Measurements from ENCODE around the gene ICAM3. TPM values are rescaled to one million over a fixed set of nuclear protein-coding genes. Genes with fewer than 3 reads are reported as not detected.

Gene ICAM3
- total RNA-seq, 1 experiment from 2014 or later = 8.3 TPM

DNA sequence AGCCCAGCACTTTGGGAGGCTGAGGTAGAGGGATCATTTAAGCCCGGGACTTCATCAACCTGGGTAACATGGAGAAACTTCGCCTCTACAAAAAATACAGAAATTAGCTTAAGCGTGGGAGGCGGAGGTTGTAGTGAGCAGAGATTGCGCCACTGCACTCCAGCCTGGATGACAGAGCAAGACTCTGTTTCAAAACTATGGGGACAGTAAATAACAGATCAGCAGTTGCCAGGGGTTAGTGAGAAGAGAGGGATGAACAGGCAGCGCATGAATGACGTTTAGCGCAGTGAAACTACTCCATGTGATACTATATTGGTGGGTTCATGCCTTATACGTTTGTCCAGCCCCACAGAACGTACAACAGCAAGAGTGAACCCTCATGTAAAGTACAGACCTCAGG lies 7.1 kb upstream of the ICAM3 start (continued):
- no peak for TF ChIP-seq SP1 (IDR thresholded peaks at IDR 0.05; ENCODE audit: low read depth)
- TF ChIP-seq SRF (IDR thresholded peaks at IDR 0.05; ENCODE audit: low read depth) = no peak
- TF ChIP-seq, protein P1, sequence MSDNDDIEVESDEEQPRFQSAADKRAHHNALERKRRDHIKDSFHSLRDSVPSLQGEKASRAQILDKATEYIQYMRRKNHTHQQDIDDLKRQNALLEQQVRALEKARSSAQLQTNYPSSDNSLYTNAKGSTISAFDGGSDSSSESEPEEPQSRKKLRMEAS (IDR thresholded peaks at IDR 0.05) = no peak
- TF ChIP-seq TCF7L2 (IDR thresholded peaks at IDR 0.05; ENCODE audit: borderline replicate concordance, extremely low read depth, insufficient read depth, insufficient read length) = no peak
- no peak for TF ChIP-seq ELF1 (IDR thresholded peaks at IDR 0.05; ENCODE audit: borderline replicate concordance, low read depth)

DNA sequence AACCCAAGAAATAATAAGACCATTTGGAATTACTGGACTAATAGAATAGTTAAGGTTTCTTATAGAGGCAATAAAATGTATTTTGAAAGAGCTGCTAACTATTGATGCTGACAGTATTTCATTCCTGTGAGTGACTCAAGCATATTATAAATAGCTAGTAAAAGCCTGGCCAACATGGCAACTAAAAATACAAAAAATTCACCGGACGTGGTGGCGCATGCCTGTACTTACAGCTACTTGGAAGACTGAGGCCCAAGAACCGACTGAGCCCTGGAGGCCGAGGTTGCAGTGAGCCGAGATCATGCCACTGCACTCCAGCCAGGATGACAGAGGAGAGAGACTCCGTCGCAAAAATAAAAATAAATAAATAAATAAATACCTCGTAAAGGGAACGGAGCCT lies 5.4 kb upstream of the ICAM3 start:
- Histone ChIP-seq H3K9ac (ENCODE audit: low read length) (no peak overlapping the region), H2AFZ (ENCODE audit: low read depth, low read length, poor library complexity, severe bottlenecking) (no peak overlapping the region), H3K4me3 (replicated peaks in 1 of 2; ENCODE audit: low read depth in 1 of 2, low read length in 2 of 2) (no peak overlapping the region), H3K9me3 (ENCODE audit: control insufficient read depth in 1 of 2, insufficient read depth in 1 of 2, low read depth in 1 of 2, low read length in 2 of 2) (no peaks in the 10 kb centered on the region), H3K36me3 (ENCODE audit: control insufficient read depth in 1 of 2, insufficient read depth in 2 of 2, low read length in 2 of 2) (no peaks in the 10 kb centered on the region), H3K9me2 (ENCODE audit: insufficient read depth) (no peaks in the 10 kb centered on the region), H3K79me2 (ENCODE audit: insufficient read depth, low read length) (no peaks in the 10 kb centered on the region), H3K4me2 (ENCODE audit: low read length) (no peak overlapping the region), H3K27ac (ENCODE audit: low read depth, low read length) (no peak overlapping the region), H3K4me1 (ENCODE audit: control insufficient read depth in 1 of 2, insufficient read depth in 2 of 2, low read length in 2 of 2) (peaks cover 0 to 14% of the 10 kb centered on the region in 2 experiments; a peak in 2 of 4 replicates), H3K27me3 (ENCODE audit: insufficient read depth, low read length) (no peaks in the 10 kb centered on the region), H4K20me1 (ENCODE audit: insufficient read depth) (no peaks in the 10 kb centered on the region)
- no TSS peak for BruUV-seq (replicated peaks)
- CTCF ChIA-PET = interaction anchor here (1.4 kb wide), 1 partner anchor 86 kb away, joined by 3 read pairs; no protein-coding TSS in a partner anchor
- intact Hi-C loops (cut with micrococcal nuclease) = no loop called here
- no peak for DNase-seq (ENCODE audit: low read depth, low spot score)
- POLR2A ChIA-PET = interaction anchor here (3.2 kb wide), 1 partner anchor 11 kb away, joined by 16 read pairs; the partner anchor contains the start of gene RAVER1
- TF ChIP-seq TCF7L2 (IDR thresholded peaks at IDR 0.05; ENCODE audit: borderline replicate concordance, extremely low read depth, insufficient read depth, insufficient read length) (no peak), ATF3 (IDR thresholded peaks at IDR 0.05) (no peak), FOSL1 (IDR thresholded peaks at IDR 0.05; ENCODE audit: low read depth) (no peak), ZBTB33 (IDR thresholded peaks at IDR 0.05; ENCODE audit: extremely low read depth, insufficient replicate concordance, low read length) (no peak), SRF (IDR thresholded peaks at IDR 0.05; ENCODE audit: low read depth) (no peak), YY1 (IDR thresholded peaks at IDR 0.05; ENCODE audit: extremely low read depth, insufficient replicate concordance, low read depth, low read length) (no peak), ELF1 (IDR thresholded peaks at IDR 0.05; ENCODE audit: borderline replicate concordance, low read depth) (no peak), EGR1 (IDR thresholded peaks at IDR 0.05; ENCODE audit: low read depth) (no peak), ZNF274 (IDR thresholded peaks at IDR 0.05; ENCODE audit: low read depth, low read length) (no peak), EZH2phosphoT487 (IDR thresholded peaks at IDR 0.05; ENCODE audit: borderline replicate concordance) (no peak), CBX3 (IDR thresholded peaks at IDR 0.05; ENCODE audit: low read depth) (no peak), RAD21 (IDR thresholded peaks at IDR 0.05; ENCODE audit: low read depth) (no peak), ZFX (IDR thresholded peaks at IDR 0.05) (no peak)
- TF ChIP-seq, protein P2, sequence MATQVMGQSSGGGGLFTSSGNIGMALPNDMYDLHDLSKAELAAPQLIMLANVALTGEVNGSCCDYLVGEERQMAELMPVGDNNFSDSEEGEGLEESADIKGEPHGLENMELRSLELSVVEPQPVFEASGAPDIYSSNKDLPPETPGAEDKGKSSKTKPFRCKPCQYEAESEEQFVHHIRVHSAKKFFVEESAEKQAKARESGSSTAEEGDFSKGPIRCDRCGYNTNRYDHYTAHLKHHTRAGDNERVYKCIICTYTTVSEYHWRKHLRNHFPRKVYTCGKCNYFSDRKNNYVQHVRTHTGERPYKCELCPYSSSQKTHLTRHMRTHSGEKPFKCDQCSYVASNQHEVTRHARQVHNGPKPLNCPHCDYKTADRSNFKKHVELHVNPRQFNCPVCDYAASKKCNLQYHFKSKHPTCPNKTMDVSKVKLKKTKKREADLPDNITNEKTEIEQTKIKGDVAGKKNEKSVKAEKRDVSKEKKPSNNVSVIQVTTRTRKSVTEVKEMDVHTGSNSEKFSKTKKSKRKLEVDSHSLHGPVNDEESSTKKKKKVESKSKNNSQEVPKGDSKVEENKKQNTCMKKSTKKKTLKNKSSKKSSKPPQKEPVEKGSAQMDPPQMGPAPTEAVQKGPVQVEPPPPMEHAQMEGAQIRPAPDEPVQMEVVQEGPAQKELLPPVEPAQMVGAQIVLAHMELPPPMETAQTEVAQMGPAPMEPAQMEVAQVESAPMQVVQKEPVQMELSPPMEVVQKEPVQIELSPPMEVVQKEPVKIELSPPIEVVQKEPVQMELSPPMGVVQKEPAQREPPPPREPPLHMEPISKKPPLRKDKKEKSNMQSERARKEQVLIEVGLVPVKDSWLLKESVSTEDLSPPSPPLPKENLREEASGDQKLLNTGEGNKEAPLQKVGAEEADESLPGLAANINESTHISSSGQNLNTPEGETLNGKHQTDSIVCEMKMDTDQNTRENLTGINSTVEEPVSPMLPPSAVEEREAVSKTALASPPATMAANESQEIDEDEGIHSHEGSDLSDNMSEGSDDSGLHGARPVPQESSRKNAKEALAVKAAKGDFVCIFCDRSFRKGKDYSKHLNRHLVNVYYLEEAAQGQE (IDR thresholded peaks at IDR 0.05; ENCODE audit: low read depth) = no peak
- no peak for ATAC-seq
- RAD21 ChIA-PET (ENCODE audit: low non-redundant PET in 1 of 2, low total read pairs in 2 of 2, uncharacterized antibody in 2 of 2, unreplicated experiment in 2 of 2) = no interaction called here
